GM12878 (cell line): ENCODE results near the gene COQ9.

Experiments used
- GABPA ChIP-seq: IDR thresholded peaks from 2 replicates; pipeline ENCODE4 v1.6.1; 2014; ENCODE audit warnings: antibody characterized with exemption, low read depth, mild to moderate bottlenecking, inconsistent platforms
- POLR2A ChIP-seq: IDR thresholded peaks from 2 replicates; pipeline ENCODE4 v1.6.1; 2011; ENCODE audit warnings: low read depth, mild to moderate bottlenecking, low read length
- TF ChIP-seq, protein P1 (sequence below): IDR thresholded peaks from 2 replicates; pipeline ENCODE4 v1.6.1; 2012; ENCODE audit warnings: low read depth, low read length, improper control_type of control experiment
- TF ChIP-seq, protein P2 (sequence below), 3 experiments: IDR thresholded peaks in 2 of 3; conservative IDR thresholded peaks in 1 of 3; 2 replicates each; pipeline ENCODE4 v1.5.1; 2011; ENCODE audit warnings: low read depth in 3 of 3, low read length in 3 of 3, mild to moderate bottlenecking in 3 of 3, control low read depth in 2 of 3, moderate library complexity in 2 of 3, inconsistent platforms in 1 of 3, mixed read lengths in 1 of 3; ENCODE audit not compliant: control insufficient read depth in 2 of 3, insufficient read depth in 1 of 3; ENCODE audit errors: extremely low read depth in 1 of 3

DNA sequence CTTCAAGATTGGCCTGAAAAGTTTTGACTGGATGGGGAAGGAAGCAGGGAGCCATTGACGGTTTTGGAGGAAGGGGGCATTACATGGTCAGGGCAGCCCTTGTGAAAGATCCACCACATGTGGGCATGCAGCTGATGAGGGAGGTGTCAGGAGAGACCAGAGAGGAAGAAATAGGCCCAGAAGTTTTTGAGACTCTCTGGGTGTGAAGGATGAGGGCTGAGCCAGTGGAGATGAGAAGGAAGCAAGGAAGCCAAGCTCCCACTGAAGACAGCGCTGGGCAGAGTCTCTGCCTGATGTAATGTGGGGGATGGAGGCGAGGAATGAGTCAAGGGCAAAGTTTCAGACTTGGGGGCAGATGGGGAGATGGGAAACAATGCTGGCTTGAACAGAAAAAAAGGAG lies 42.2 kb upstream of the COQ9 start:
- no peak for TF ChIP-seq GABPA
- TF ChIP-seq POLR2A, result no peak
- TF ChIP-seq, protein P1, sequence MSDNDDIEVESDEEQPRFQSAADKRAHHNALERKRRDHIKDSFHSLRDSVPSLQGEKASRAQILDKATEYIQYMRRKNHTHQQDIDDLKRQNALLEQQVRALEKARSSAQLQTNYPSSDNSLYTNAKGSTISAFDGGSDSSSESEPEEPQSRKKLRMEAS, result no peak
- TF ChIP-seq, protein P2, sequence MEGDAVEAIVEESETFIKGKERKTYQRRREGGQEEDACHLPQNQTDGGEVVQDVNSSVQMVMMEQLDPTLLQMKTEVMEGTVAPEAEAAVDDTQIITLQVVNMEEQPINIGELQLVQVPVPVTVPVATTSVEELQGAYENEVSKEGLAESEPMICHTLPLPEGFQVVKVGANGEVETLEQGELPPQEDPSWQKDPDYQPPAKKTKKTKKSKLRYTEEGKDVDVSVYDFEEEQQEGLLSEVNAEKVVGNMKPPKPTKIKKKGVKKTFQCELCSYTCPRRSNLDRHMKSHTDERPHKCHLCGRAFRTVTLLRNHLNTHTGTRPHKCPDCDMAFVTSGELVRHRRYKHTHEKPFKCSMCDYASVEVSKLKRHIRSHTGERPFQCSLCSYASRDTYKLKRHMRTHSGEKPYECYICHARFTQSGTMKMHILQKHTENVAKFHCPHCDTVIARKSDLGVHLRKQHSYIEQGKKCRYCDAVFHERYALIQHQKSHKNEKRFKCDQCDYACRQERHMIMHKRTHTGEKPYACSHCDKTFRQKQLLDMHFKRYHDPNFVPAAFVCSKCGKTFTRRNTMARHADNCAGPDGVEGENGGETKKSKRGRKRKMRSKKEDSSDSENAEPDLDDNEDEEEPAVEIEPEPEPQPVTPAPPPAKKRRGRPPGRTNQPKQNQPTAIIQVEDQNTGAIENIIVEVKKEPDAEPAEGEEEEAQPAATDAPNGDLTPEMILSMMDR (IDR thresholded peaks at IDR 0.05 in 2 of 3, conservative IDR thresholded peaks at IDR 0.05 in 1 of 3; ENCODE audit: control insufficient read depth in 2 of 3, extremely low read depth in 1 of 3, insufficient read depth in 1 of 3, low read depth in 3 of 3, low read length in 3 of 3), result no peak
